SK-N-SH treated with all-trans-retinoic acid at 6 μM for 48 hours (cell line): Measurements from ENCODE around the gene PSG1.
"Not testable (repeated sequence)": the region's sequence is repeated elsewhere in the genome, so short reads cannot be mapped to it uniquely, and the experiment has no call there.

Experiments used
- ATAC-seq: fragments of 200-7000 bp; cut with Tn5 transposase; 3 replicates; pipeline ENCODE4 v1.9.1; 2020; ENCODE audit warnings: mild to moderate bottlenecking, moderate library complexity
- ARNTL ChIP-seq: fragments of 450-650 bp; formaldehyde crosslinking; IDR thresholded peaks from 2 replicates; pipeline ENCODE4 v1.5.0; 2020; ENCODE audit warnings: low read depth, mild to moderate bottlenecking, moderate library complexity, borderline replicate concordance
- BACH2 ChIP-seq: fragments of 250-450 bp; sonication (Bioruptor Pico); IDR thresholded peaks from 2 replicates; pipeline ENCODE4 v1.9.0; 2021; ENCODE audit warnings: mild to moderate bottlenecking, borderline replicate concordance
- CSDC2 ChIP-seq: fragments of 250-450 bp; sonication (Bioruptor Pico); IDR thresholded peaks from 2 replicates; pipeline ENCODE4 v1.5.0; 2020; ENCODE audit warnings: mild to moderate bottlenecking, moderate library complexity
- ESRRG ChIP-seq: fragments of 250-450 bp; sonication (Bioruptor Pico); IDR thresholded peaks from 2 replicates; pipeline ENCODE4 v1.6.1; 2021; ENCODE audit warnings: mild to moderate bottlenecking
- GLIS3 ChIP-seq: fragments of 250-450 bp; sonication (Bioruptor Pico); IDR thresholded peaks from 2 replicates; pipeline ENCODE4 v1.5.0; 2020; ENCODE audit warnings: mild to moderate bottlenecking, moderate library complexity
- ISL1 ChIP-seq: fragments of 250-450 bp; sonication (Bioruptor Pico); IDR thresholded peaks from 2 replicates; pipeline ENCODE4 v2.1.2; 2022; ENCODE audit warnings: mild to moderate bottlenecking, moderate library complexity
- OSR1 ChIP-seq: fragments of 250-450 bp; sonication (Bioruptor Pico); IDR thresholded peaks from 2 replicates; pipeline ENCODE4 v1.8.0; 2022; ENCODE audit warnings: moderate library complexity, mild to moderate bottlenecking, inconsistent platforms
- PPARA ChIP-seq: fragments of 250-450 bp; sonication (Bioruptor Pico); IDR thresholded peaks from 2 replicates; pipeline ENCODE4 v1.5.0; 2020; ENCODE audit warnings: mild to moderate bottlenecking, borderline replicate concordance
- TCF4 ChIP-seq: fragments of 250-450 bp; sonication (Bioruptor Pico); IDR thresholded peaks from 2 replicates; pipeline ENCODE4 v1.8.0; 2021; ENCODE audit warnings: mild to moderate bottlenecking, moderate library complexity, borderline replicate concordance
- TOX ChIP-seq: fragments of 250-450 bp; sonication (Bioruptor Pico); IDR thresholded peaks from 2 replicates; pipeline ENCODE4 v1.8.0; 2021; ENCODE audit warnings: mild to moderate bottlenecking, moderate library complexity, borderline replicate concordance
- ZC3H10 ChIP-seq: fragments of 250-450 bp; sonication (Bioruptor Pico); IDR thresholded peaks from 2 replicates; pipeline ENCODE4 v1.5.1; 2021; ENCODE audit warnings: mild to moderate bottlenecking, moderate library complexity
- ZFP3 ChIP-seq: fragments of 250-450 bp; sonication (Bioruptor Pico); IDR thresholded peaks from 2 replicates; pipeline ENCODE4 v1.5.0; 2020; ENCODE audit warnings: mild to moderate bottlenecking, moderate library complexity
- ZFP30 ChIP-seq: fragments of 450-650 bp; formaldehyde crosslinking; IDR thresholded peaks from 2 replicates; pipeline ENCODE4 v1.5.0; 2022; ENCODE audit warnings: mild to moderate bottlenecking, moderate library complexity
- ZNF565 ChIP-seq: fragments of 450-650 bp; formaldehyde crosslinking; conservative IDR thresholded peaks from 2 replicates; pipeline ENCODE4 v1.5.0; 2020; ENCODE audit warnings: low read depth, mild to moderate bottlenecking, moderate library complexity
- ZNF70 ChIP-seq: fragments of 450-650 bp; formaldehyde crosslinking; IDR thresholded peaks from 2 replicates; pipeline ENCODE4 v1.5.0; 2020; ENCODE audit warnings: mild to moderate bottlenecking, moderate library complexity
- ZNF8 ChIP-seq: fragments of 450-650 bp; formaldehyde crosslinking; IDR thresholded peaks from 2 replicates; pipeline ENCODE4 v1.5.0; 2020; ENCODE audit warnings: mild to moderate bottlenecking, moderate library complexity
- TF ChIP-seq, protein P1 (sequence below): fragments of 250-450 bp; sonication (Bioruptor Pico); IDR thresholded peaks from 2 replicates; pipeline ENCODE4 v1.5.0; 2020; ENCODE audit warnings: mild to moderate bottlenecking, moderate library complexity
- TF ChIP-seq, protein P2 (sequence below): fragments of 250-450 bp; sonication (Bioruptor Pico); IDR thresholded peaks from 2 replicates; pipeline ENCODE4 v1.5.1; 2020; ENCODE audit warnings: low read depth, mild to moderate bottlenecking, moderate library complexity
- TF ChIP-seq, protein P3 (sequence below): fragments of 250-450 bp; sonication (Bioruptor Pico); IDR thresholded peaks from 2 replicates; pipeline ENCODE4 v1.8.0; 2021; ENCODE audit warnings: low read depth, mild to moderate bottlenecking, moderate library complexity, borderline replicate concordance
- TF ChIP-seq, protein P4 (sequence below): fragments of 250-450 bp; sonication (Bioruptor Pico); IDR thresholded peaks from 2 replicates; pipeline ENCODE4 v1.5.1; 2021; ENCODE audit warnings: mild to moderate bottlenecking, moderate library complexity

The PSG1 gene

DNA sequence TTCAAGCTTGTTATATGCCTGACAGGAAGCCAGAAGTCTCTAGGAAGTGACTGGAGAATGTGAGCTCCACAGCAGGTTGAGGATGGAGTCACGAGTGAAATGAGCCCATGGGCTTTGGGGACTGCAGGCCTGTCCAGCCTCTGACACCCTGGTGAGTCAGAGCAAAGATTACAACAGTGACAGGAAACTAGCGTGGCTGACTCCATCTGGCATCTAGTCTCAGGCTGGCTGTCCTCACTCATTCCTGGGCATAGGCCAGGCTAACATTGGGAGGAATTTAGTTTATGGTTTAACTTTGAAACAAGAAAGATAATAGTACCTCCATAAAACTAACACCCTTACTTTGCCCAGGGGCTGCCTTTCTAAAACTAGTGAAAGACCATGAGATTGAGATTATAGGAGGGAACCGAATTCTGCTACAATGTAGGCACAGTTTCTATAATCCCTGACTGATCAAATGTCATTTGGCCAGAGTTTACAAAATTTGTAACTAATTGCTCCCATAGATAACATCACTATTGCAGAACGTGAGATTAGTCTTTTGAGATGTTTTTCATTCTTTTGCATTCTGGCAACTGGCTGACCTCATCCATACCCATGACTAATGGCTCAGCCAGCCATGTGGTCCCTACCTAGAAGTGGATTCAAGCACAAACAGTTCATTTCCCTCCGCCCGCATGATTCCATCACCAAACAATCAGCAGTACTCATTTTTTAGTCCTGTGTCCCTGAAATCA lies 28.4 kb downstream of the PSG1 start (continued):
- TF ChIP-seq ARNTL (CRISPR knock-in tag) (no peak), ZC3H10 (CRISPR knock-in tag) (0 out of 2 replicates have a peak, but pooled peaks have one; percentile 26), OSR1 (CRISPR knock-in tag) (no peak), ZNF70 (CRISPR knock-in tag) (no peak), GLIS3 (no peak), ESRRG (CRISPR knock-in tag) (no peak)

DNA sequence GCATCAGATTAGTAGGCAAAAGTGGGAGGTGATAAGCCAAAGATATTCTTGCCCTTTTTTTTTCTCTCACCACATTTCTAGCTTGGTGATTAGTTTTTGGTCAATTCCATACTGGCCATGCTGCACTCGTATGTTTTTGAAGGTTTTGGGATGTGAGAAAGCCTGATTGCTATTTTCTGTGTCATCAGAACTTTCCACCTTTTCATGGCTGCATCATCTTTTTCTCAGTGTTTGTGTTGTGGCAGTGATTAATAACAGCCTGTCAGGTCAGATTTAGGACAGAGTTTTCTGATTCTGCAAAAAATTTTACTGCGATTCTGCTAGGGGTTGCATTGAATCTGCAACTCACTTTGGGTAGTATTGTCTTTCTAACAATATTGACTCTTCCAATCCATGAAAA lies 32.9 kb downstream of the PSG1 start:
- ATAC-seq: no peak
- TF ChIP-seq TCF4 (CRISPR knock-in tag) (no peak), ISL1 (CRISPR knock-in tag) (no peak), TOX (CRISPR knock-in tag) (no peak), ZFP3 (CRISPR knock-in tag) (no peak), GLIS3 (no peak), BACH2 (CRISPR knock-in tag) (no peak), ESRRG (CRISPR knock-in tag) (no peak), ZNF565 (CRISPR knock-in tag) (no peak), CSDC2 (CRISPR knock-in tag) (no peak), PPARA (CRISPR knock-in tag) (no peak), OSR1 (CRISPR knock-in tag) (no peak), ZNF8 (CRISPR knock-in tag) (no peak), ZC3H10 (CRISPR knock-in tag) (no peak), ARNTL (CRISPR knock-in tag) (no peak), ZFP30 (no peak)
- TF ChIP-seq, protein P1, sequence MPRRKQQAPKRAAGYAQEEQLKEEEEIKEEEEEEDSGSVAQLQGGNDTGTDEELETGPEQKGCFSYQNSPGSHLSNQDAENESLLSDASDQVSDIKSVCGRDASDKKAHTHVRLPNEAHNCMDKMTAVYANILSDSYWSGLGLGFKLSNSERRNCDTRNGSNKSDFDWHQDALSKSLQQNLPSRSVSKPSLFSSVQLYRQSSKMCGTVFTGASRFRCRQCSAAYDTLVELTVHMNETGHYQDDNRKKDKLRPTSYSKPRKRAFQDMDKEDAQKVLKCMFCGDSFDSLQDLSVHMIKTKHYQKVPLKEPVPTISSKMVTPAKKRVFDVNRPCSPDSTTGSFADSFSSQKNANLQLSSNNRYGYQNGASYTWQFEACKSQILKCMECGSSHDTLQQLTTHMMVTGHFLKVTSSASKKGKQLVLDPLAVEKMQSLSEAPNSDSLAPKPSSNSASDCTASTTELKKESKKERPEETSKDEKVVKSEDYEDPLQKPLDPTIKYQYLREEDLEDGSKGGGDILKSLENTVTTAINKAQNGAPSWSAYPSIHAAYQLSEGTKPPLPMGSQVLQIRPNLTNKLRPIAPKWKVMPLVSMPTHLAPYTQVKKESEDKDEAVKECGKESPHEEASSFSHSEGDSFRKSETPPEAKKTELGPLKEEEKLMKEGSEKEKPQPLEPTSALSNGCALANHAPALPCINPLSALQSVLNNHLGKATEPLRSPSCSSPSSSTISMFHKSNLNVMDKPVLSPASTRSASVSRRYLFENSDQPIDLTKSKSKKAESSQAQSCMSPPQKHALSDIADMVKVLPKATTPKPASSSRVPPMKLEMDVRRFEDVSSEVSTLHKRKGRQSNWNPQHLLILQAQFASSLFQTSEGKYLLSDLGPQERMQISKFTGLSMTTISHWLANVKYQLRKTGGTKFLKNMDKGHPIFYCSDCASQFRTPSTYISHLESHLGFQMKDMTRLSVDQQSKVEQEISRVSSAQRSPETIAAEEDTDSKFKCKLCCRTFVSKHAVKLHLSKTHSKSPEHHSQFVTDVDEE (CRISPR knock-in tag): no peak
- TF ChIP-seq, protein P2, sequence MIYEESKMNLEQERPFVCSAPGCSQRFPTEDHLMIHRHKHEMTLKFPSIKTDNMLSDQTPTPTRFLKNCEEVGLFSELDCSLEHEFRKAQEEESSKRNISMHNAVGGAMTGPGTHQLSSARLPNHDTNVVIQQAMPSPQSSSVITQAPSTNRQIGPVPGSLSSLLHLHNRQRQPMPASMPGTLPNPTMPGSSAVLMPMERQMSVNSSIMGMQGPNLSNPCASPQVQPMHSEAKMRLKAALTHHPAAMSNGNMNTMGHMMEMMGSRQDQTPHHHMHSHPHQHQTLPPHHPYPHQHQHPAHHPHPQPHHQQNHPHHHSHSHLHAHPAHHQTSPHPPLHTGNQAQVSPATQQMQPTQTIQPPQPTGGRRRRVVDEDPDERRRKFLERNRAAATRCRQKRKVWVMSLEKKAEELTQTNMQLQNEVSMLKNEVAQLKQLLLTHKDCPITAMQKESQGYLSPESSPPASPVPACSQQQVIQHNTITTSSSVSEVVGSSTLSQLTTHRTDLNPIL (CRISPR knock-in tag): no peak
- TF ChIP-seq, protein P3, sequence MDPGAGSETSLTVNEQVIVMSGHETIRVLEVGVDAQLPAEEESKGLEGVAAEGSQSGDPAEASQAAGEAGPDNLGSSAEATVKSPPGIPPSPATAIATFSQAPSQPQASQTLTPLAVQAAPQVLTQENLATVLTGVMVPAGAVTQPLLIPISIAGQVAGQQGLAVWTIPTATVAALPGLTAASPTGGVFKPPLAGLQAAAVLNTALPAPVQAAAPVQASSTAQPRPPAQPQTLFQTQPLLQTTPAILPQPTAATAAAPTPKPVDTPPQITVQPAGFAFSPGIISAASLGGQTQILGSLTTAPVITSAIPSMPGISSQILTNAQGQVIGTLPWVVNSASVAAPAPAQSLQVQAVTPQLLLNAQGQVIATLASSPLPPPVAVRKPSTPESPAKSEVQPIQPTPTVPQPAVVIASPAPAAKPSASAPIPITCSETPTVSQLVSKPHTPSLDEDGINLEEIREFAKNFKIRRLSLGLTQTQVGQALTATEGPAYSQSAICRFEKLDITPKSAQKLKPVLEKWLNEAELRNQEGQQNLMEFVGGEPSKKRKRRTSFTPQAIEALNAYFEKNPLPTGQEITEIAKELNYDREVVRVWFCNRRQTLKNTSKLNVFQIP (CRISPR knock-in tag): no peak
- TF ChIP-seq, protein P4, sequence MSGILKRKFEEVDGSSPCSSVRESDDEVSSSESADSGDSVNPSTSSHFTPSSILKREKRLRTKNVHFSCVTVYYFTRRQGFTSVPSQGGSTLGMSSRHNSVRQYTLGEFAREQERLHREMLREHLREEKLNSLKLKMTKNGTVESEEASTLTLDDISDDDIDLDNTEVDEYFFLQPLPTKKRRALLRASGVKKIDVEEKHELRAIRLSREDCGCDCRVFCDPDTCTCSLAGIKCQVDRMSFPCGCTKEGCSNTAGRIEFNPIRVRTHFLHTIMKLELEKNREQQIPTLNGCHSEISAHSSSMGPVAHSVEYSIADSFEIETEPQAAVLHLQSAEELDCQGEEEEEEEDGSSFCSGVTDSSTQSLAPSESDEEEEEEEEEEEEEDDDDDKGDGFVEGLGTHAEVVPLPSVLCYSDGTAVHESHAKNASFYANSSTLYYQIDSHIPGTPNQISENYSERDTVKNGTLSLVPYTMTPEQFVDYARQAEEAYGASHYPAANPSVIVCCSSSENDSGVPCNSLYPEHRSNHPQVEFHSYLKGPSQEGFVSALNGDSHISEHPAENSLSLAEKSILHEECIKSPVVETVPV (CRISPR knock-in tag): no peak

DNA sequence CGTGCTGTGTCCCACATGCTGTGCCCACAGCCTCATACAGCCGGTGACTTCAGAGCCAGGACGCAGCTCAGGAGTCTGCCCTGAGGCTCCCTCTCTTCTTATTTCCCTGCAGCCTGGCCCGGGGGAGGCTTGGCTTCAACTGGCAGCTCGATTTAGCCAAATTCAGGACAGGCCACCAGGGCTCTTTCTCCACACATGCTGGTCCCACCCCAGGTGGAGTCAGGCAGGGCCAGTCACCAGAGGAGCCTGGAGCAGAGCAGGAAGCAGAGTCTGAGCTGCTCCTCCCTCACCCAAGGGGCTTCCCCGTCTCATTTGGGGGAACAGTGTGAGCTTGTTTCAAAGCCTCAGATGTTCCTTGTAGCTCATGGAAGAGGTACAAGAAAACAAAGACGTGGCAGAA lies 35.9 kb downstream of the PSG1 start:
- not testable (repeated sequence) for ATAC-seq

DNA sequence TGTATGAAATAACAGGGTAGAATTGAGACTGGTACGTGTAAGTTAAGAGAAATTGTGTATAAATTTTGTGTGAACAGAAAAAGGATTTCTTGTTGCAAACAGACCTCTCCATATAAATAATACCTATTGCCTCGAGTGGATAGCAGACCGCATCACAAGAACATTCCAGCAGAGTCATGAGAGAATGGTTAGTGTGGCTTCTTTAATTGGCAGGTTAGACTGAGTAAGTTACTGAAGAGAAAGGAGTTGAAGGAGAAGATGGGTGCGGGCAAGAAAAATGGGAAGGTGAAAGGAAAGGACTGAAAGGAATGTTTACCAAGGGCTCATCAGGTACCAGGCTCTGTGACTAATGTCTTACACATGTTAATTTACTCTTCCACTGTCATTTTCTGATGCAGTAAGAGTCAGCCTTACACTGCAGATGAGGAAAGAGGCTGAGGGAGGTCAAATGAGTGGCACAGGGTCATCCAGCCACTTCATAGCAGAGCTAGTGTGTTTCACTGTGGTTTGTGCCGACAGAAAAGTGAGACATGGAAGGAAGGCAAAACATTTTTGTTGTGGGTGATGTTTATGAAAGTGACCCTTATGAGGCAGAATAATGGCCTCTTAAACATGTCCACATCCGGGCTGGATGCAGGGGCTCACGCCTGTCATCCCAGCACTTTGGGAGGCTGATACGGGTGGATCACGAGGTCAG lies 46.6 kb downstream of the PSG1 start:
- ATAC-seq: not testable (repeated sequence)

DNA sequence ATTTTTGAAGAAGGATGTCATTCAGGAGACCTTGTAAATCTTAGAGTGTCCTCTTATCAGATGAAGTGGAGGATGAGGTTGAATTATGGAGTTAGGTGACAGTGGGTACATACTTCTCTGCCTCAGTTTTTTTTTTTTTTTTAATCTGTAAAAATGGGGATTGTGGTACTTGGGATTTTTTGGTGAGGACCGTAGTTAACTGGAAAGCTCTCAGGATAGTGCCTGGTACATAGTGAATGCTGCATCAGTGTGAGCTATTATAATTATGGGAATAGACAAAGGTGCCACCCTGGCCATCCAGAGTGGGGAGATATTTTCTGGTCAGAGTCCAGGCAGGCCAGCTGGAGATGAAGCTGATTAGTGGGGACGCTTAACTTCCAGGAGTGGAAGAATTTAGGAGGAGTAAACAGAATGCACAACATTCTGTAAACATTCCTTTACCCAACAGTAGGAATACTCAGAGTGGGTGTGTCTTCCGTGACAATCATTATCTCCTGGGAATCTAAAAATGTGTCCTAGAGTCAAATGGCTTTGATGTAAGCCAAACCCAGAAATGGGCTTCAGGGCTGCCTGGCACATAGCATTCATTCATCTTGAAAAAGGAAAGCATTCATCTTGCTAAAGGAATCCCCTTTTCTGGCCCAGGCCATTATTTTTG lies 47.4 kb downstream of the PSG1 start:
- ATAC-seq: not testable (repeated sequence)
